Neutrophil (primary cell): Measurements from ENCODE around the gene ALB.

ENCODE experiments used
- H3K27ac ChIP-seq: fragments of 200-600 bp; sonication (generic); 2 replicates; pipeline ENCODE4 v1.5.1; 2016; ENCODE audit warnings: mild to moderate bottlenecking, moderate library complexity
- H3K27me3 ChIP-seq: fragments of 200-600 bp; sonication (generic); 2 replicates; pipeline ENCODE4 v1.6.0; 2016; ENCODE audit warnings: mild to moderate bottlenecking
- H3K36me3 ChIP-seq: fragments of 200-600 bp; sonication (generic); 2 replicates; pipeline ENCODE4 v1.5.1; 2017
- H3K4me1 ChIP-seq, 2 experiments: fragments of 200-600 bp in 1 of 2; sonication (generic) in 1 of 2; 1 replicate in 1 of 2; 2 replicates in 1 of 2; pipeline versions ENCODE4 v1.5.1 to v1.6.1; 2013 to 2016; ENCODE audit warnings: low read depth in 1 of 2, low read length in 1 of 2, mild to moderate bottlenecking in 1 of 2, moderate library complexity in 1 of 2; ENCODE audit not compliant: control insufficient read depth in 1 of 2, insufficient read depth in 1 of 2
- H3K4me3 ChIP-seq, 2 experiments: fragments of 200-600 bp in 1 of 2; sonication (generic) in 1 of 2; 1 replicate in 1 of 2; 2 replicates in 1 of 2; pipeline ENCODE4 v1.5.1; 2013 to 2016; ENCODE audit warnings: low read depth in 1 of 2, low read length in 1 of 2, mild to moderate bottlenecking in 1 of 2, moderate library complexity in 1 of 2
- H3K9me3 ChIP-seq: fragments of 200-600 bp; sonication (generic); 2 replicates; pipeline ENCODE4 v1.5.1; 2016
- TF ChIP-seq, protein P1 (sequence below): fragments of 200-600 bp; sonication (generic); IDR thresholded peaks from 2 replicates; pipeline ENCODE4 v1.5.1; 2016; ENCODE audit warnings: antibody characterized with exemption

ALB gene

GRCh38 chr4:73437558-73437956, 33.5 kb downstream of the ALB start:
- Histone ChIP-seq H3K27me3 (peaks cover 7% of the 10 kb centered on the region), H3K4me1 (no peaks in the 10 kb centered on the region), H3K36me3 (no peaks in the 10 kb centered on the region), H3K27ac (no peak overlapping the region), H3K9me3 (no peaks in the 10 kb centered on the region), H3K4me3 (no peak overlapping the region)
- TF ChIP-seq, protein P1, sequence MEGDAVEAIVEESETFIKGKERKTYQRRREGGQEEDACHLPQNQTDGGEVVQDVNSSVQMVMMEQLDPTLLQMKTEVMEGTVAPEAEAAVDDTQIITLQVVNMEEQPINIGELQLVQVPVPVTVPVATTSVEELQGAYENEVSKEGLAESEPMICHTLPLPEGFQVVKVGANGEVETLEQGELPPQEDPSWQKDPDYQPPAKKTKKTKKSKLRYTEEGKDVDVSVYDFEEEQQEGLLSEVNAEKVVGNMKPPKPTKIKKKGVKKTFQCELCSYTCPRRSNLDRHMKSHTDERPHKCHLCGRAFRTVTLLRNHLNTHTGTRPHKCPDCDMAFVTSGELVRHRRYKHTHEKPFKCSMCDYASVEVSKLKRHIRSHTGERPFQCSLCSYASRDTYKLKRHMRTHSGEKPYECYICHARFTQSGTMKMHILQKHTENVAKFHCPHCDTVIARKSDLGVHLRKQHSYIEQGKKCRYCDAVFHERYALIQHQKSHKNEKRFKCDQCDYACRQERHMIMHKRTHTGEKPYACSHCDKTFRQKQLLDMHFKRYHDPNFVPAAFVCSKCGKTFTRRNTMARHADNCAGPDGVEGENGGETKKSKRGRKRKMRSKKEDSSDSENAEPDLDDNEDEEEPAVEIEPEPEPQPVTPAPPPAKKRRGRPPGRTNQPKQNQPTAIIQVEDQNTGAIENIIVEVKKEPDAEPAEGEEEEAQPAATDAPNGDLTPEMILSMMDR = no peak

GRCh38 chr4:73438048-73438447, 34.0 kb downstream of the ALB start:
- H3K4me1 ChIP-seq = no peaks in the 10 kb centered on the region
- H3K27ac ChIP-seq = no peak overlapping the region
- peaks cover 7% of the 10 kb centered on the region for H3K27me3 ChIP-seq
- H3K9me3 ChIP-seq = no peaks in the 10 kb centered on the region
- TF ChIP-seq, protein P1 = no peak
- H3K36me3 ChIP-seq = no peaks in the 10 kb centered on the region
- H3K4me3 ChIP-seq = no peak overlapping the region

- TF ChIP-seq, protein P1 = no peak
- no peaks in the 10 kb centered on the region for H3K9me3 ChIP-seq
- no peak overlapping the region for H3K4me3 ChIP-seq
- H3K27ac ChIP-seq = no peak overlapping the region
- no peaks in the 10 kb centered on the region for H3K4me1 ChIP-seq
- no peaks in the 10 kb centered on the region for H3K36me3 ChIP-seq
- H3K27me3 ChIP-seq = peaks cover 7% of the 10 kb centered on the region
Observed at GRCh38 chr4:73438582-73439215, 34.6 kb downstream of the ALB start.

GRCh38 chr4:73439445-73439844, 35.4 kb downstream of the ALB start:
- Histone ChIP-seq H3K36me3 (no peaks in the 10 kb centered on the region), H3K4me3 (no peak overlapping the region), H3K27ac (no peak overlapping the region), H3K9me3 (no peaks in the 10 kb centered on the region), H3K4me1 (no peaks in the 10 kb centered on the region), H3K27me3 (peaks cover 15% of the 10 kb centered on the region)
- TF ChIP-seq, protein P1 = no peak

DNA sequence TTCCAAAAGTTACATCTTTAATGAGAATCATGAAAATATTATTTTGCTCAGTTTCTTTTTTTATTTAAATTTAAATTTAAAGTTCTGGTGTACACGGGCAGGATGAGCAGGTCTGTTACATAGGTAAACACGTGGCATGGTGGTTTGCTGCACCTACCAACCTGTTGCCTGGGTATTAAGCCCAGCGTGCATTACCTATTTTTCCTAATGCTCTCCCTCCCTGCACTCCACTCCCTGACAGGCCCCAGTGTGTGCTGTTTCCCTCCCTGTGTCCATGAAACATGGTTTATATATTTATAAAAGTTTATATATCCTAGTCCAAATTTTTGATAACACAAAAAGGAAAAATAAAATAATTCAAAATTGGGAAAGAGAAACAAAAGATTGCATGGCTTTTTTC, 35.9 kb downstream of the ALB start:
- Histone ChIP-seq H3K36me3 (no peaks in the 10 kb centered on the region), H3K9me3 (no peaks in the 10 kb centered on the region), H3K4me3 (no peak overlapping the region), H3K27ac (no peak overlapping the region), H3K4me1 (no peaks in the 10 kb centered on the region), H3K27me3 (peaks cover 16% of the 10 kb centered on the region)
- TF ChIP-seq, protein P1 = no peak
